A673 (cell line): ENCODE data around the gene NRXN3.

Source experiments
- CTCF ChIP-seq: fragments of 300-800, 200-600 bp; sonication (generic); conservative IDR thresholded peaks from 2 replicates; pipeline ENCODE4 v1.5.1; 2017; ENCODE audit warnings: low read depth, mild to moderate bottlenecking, antibody characterized with exemption, low read length, moderate library complexity, mixed read lengths
- EZH2 ChIP-seq: fragments of 200-600 bp; sonication (generic); IDR thresholded peaks from 2 replicates; pipeline ENCODE4 v1.6.1; 2017; ENCODE audit warnings: borderline replicate concordance, low read depth, mild to moderate bottlenecking, mixed read lengths, antibody characterized with exemption, low read length; ENCODE audit not compliant: poor library complexity, severe bottlenecking

GRCh38 chr14:79602742-79603141 is 1432.6 kb downstream of the NRXN3 start:
- no peak for TF ChIP-seq CTCF
- TF ChIP-seq EZH2: no peak
